AG04449 (cell line): ENCODE results near the gene WNK1.

Experiments
- CTCF ChIA-PET: fragments of 350-600 bp; formaldehyde crosslinking; extraction: SDS; loops from one replicate; lab custom pipeline; 2021; ENCODE audit warnings: antibody characterized with exemption; lab: Yijun Ruan, JAX
- POLR2A ChIA-PET: fragments of 400-600, 350-600 bp; formaldehyde crosslinking; extraction: SDS; loops from one replicate; lab custom pipeline; 2020; ENCODE audit warnings: antibody characterized with exemption, inconsistent platforms; lab: Yijun Ruan, JAX
- DNase-seq: peaks from one replicate; pipeline ENCODE4 v3.0.0-alpha.2; 2010; ENCODE audit warnings: low read depth, low spot score
- H3K4me3 ChIP-seq: 2 replicates; pipeline ENCODE4 v1.5.1; 2011; ENCODE audit warnings: low read depth, mild to moderate bottlenecking, control low read depth, low read length
- TF ChIP-seq, protein P1 (sequence below): IDR thresholded peaks from one replicate; pipeline ENCODE4 v1.5.1; 2011; ENCODE audit warnings: mild to moderate bottlenecking, moderate library complexity, low read length, control low read depth, inconsistent platforms; ENCODE audit not compliant: insufficient read depth; ENCODE audit errors: missing control alignments

Gene WNK1

DNA sequence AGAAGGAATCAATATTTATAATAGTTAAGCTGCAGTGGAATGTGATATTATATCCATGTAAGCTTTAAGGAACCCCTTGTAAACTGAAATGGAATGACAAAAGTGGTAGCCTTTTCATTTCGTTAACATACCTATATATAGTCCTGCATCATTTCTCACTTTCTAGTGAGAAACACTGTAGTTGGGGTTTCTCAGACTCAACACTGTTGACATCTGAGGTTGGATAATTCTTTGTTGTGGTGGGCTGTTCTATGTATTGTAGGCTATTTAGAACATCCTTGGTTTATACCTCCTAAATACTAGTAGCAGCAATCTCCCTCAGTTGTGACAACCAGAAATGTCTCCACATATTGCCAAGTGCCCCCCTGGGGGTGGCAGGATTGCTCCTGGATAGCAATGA is 118.0 kb downstream of the WNK1 start:
- ChIA-PET POLR2A (no interaction called here), CTCF (interaction anchor here (1.5 kb wide), 1 partner anchor 35 kb away, joined by 3 read pairs; no protein-coding TSS in a partner anchor)
- no peak for DNase-seq
- TF ChIP-seq, protein P1, sequence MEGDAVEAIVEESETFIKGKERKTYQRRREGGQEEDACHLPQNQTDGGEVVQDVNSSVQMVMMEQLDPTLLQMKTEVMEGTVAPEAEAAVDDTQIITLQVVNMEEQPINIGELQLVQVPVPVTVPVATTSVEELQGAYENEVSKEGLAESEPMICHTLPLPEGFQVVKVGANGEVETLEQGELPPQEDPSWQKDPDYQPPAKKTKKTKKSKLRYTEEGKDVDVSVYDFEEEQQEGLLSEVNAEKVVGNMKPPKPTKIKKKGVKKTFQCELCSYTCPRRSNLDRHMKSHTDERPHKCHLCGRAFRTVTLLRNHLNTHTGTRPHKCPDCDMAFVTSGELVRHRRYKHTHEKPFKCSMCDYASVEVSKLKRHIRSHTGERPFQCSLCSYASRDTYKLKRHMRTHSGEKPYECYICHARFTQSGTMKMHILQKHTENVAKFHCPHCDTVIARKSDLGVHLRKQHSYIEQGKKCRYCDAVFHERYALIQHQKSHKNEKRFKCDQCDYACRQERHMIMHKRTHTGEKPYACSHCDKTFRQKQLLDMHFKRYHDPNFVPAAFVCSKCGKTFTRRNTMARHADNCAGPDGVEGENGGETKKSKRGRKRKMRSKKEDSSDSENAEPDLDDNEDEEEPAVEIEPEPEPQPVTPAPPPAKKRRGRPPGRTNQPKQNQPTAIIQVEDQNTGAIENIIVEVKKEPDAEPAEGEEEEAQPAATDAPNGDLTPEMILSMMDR, result no peak
- no peak overlapping the region for H3K4me3 ChIP-seq

DNA sequence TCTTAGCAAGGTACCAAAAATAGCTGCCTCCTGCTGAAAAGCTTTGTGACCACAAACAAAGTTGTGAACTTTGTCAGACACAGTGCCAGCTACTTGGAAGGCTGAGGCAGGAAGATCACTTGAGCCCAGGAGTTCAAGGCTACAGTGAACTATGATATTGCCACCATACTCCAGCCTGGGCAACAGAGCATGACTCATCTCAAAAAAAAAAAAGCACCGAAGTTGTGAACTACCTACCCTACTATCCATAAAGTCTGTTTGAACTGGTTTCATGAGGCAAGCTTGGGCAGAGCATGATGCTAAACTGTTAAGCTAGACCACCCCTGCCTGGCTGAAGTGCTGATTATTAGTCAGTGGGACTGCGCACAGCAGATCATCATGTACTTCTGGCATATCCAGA is 121.6 kb downstream of the WNK1 start:
- H3K4me3 ChIP-seq, result no peak overlapping the region
- TF ChIP-seq, protein P1, result no peak
- ChIA-PET CTCF (interaction anchor here (0.8 to 1.7 kb wide), 6 partner anchors 12 to 304 kb away, joined by 4 to 6 read pairs (median 4); no protein-coding TSS in a partner anchor), POLR2A (no interaction called here)
- DNase-seq, result no peak

DNA sequence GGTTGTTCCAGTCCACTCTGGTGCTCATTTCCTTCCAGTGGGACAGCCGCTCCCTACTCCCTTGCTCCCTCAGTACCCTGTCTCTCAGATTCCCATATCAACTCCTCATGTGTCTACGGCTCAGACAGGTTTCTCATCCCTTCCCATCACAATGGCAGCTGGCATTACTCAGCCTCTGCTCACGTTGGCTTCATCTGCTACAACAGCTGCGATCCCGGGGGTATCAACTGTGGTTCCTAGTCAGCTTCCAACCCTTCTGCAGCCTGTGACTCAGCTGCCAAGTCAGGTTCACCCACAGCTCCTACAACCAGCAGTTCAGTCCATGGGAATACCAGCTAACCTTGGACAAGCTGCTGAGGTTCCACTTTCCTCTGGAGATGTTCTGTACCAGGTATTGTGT is 127.3 kb downstream of the WNK1 start:
- TF ChIP-seq, protein P1, result no peak
- no peak for DNase-seq
- ChIA-PET CTCF (interaction anchor here (1.0 kb wide), 1 partner anchor 38 kb away, joined by 3 read pairs; no protein-coding TSS in a partner anchor), POLR2A (no interaction called here)
- H3K4me3 ChIP-seq, result no peak overlapping the region

DNA sequence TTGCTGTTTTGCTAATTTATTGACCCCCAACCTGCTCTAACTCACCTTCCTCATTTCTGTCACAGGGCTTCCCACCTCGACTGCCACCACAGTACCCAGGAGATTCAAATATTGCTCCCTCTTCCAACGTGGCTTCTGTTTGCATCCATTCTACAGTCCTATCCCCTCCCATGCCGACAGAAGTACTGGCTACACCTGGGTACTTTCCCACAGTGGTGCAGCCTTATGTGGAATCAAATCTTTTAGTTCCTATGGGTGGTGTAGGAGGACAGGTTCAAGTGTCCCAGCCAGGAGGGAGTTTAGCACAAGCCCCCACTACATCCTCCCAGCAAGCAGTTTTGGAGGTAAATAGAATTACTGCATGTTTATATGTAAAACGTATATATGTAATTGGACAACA is 128.3 kb downstream of the WNK1 start:
- POLR2A ChIA-PET, result no interaction called here
- H3K4me3 ChIP-seq, result no peak overlapping the region
- DNase-seq, result no peak
- TF ChIP-seq, protein P1, result no peak
- CTCF ChIA-PET, result interaction anchor here (0.7 kb wide), 1 partner anchor 69 kb away, joined by 3 read pairs; no protein-coding TSS in a partner anchor

DNA sequence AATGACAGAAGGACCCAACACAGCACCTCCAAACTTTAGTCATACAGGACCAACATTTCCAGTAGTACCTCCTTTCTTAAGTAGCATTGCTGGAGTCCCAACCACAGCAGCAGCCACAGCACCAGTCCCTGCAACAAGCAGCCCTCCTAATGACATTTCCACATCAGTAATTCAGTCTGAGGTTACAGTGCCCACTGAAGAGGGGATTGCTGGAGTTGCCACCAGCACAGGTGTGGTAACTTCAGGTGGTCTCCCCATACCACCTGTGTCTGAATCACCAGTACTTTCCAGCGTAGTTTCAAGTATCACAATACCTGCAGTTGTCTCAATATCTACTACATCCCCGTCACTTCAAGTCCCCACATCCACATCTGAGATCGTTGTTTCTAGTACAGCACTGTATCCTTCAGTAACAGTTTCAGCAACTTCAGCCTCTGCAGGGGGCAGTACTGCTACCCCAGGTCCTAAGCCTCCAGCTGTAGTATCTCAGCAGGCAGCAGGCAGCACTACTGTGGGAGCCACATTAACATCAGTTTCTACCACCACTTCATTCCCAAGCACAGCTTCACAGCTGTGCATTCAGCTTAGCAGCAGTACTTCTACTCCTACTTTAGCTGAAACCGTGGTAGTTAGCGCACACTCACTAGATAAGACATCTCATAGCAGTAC is 132.5 kb downstream of the WNK1 start:
- ChIA-PET CTCF (no interaction called here), POLR2A (no interaction called here)
- no peak for DNase-seq
- TF ChIP-seq, protein P1, result no peak
- no peak overlapping the region for H3K4me3 ChIP-seq

DNA sequence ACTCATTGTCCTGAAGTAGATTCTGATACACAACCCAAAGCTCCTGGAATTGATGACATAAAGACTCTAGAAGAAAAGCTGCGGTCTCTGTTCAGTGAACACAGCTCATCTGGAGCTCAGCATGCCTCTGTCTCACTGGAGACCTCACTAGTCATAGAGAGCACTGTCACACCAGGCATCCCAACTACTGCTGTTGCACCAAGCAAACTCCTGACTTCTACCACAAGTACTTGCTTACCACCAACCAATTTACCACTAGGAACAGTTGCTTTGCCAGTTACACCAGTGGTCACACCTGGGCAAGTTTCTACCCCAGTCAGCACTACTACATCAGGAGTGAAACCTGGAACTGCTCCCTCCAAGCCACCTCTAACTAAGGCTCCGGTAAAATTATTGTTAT is 133.3 kb downstream of the WNK1 start:
- ChIA-PET POLR2A (no interaction called here), CTCF (interaction anchor here (1.1 kb wide), 1 partner anchor 316 kb away, joined by 3 read pairs; no protein-coding TSS in a partner anchor)
- no peak for DNase-seq
- H3K4me3 ChIP-seq, result no peak overlapping the region
- TF ChIP-seq, protein P1, result no peak
